KBM-7 (cell line): ENCODE data around the gene COL6A3.
"Not testable (repeated sequence)": the region's sequence is repeated elsewhere in the genome, so short reads cannot be mapped to it uniquely, and the experiment has no call there.

Experiments
- DNase-seq: peaks from one replicate; pipeline ENCODE4 v3.0.0-alpha.2; 2015
- in situ Hi-C: fragments of 300-500 bp; cut with MboI; formaldehyde crosslinking; loops from 2 replicates; pipeline ENCODE4 v1.14.3; 2020; ENCODE audit warnings: low sequenced_read_pairs, low pct_unique_long_range_greater_than_20kb, mixed read lengths

COL6A3 gene

GRCh38 chr2:237307474-237307873 is 106.5 kb downstream of the COL6A3 start:
- in situ Hi-C loops = no loop called here

GRCh38 chr2:237306787-237307170 is 107.2 kb downstream of the COL6A3 start:
- in situ Hi-C loops = no loop called here

More at GRCh38 chr2:237307474-237307873, 106.5 kb downstream of the COL6A3 start:
- no peak for DNase-seq

GRCh38 chr2:237306083-237306786 is 107.7 kb downstream of the COL6A3 start:
- in situ Hi-C loops = no loop called here
- no peak for DNase-seq

More at GRCh38 chr2:237306787-237307170, 107.2 kb downstream of the COL6A3 start:
- DNase-seq = no peak

GRCh38 chr2:237305579-237305978 is 108.4 kb downstream of the COL6A3 start:
- in situ Hi-C loops = no loop called here
- no peak for DNase-seq

- DNase-seq = no peak
- in situ Hi-C loops = no loop called here
Measured at GRCh38 chr2:237304763-237305514, 109.0 kb downstream of the COL6A3 start.

- DNase-seq, in situ Hi-C loops: not testable (repeated sequence)
Measured at GRCh38 chr2:237303244-237303643, 110.7 kb downstream of the COL6A3 start.

GRCh38 chr2:237301595-237301994 is 112.4 kb downstream of the COL6A3 start:
- DNase-seq = no peak
- in situ Hi-C loops = no loop called here

GRCh38 chr2:237300739-237301138 is 113.2 kb downstream of the COL6A3 start:
- in situ Hi-C loops = no loop called here
- DNase-seq = no peak

GRCh38 chr2:237299906-237300305 is 114.1 kb downstream of the COL6A3 start:
- in situ Hi-C loops = no loop called here
- DNase-seq = no peak

GRCh38 chr2:237298151-237299118 is 115.5 kb downstream of the COL6A3 start:
- DNase-seq = no peak
- in situ Hi-C loops = no loop called here

- in situ Hi-C loops = no loop called here
- no peak for DNase-seq
Measured at GRCh38 chr2:237297421-237298150, 116.4 kb downstream of the COL6A3 start.

GRCh38 chr2:237296756-237297155 is 117.2 kb downstream of the COL6A3 start:
- DNase-seq = no peak
- in situ Hi-C loops = no loop called here

GRCh38 chr2:237295889-237296480 is 118.0 kb downstream of the COL6A3 start:
- DNase-seq = no peak
- in situ Hi-C loops = no loop called here

GRCh38 chr2:237294460-237294859 is 119.5 kb downstream of the COL6A3 start:
- in situ Hi-C loops = no loop called here
- DNase-seq = no peak

- DNase-seq = no peak
- in situ Hi-C loops = no loop called here
Measured at GRCh38 chr2:237293978-237294377, 120.0 kb downstream of the COL6A3 start.

GRCh38 chr2:237291138-237291792 is 122.7 kb downstream of the COL6A3 start:
- in situ Hi-C loops = no loop called here
- DNase-seq = peak; percentile 44

GRCh38 chr2:237290261-237290660 is 123.7 kb downstream of the COL6A3 start:
- DNase-seq = no peak
- in situ Hi-C loops = no loop called here

- in situ Hi-C loops = no loop called here
- DNase-seq = no peak
Measured at GRCh38 chr2:237289139-237289538, 124.8 kb downstream of the COL6A3 start.
